Choroid plexus epithelial cell (primary cell): Measurements from ENCODE around the gene PRUNE2.

Experiments used
- DNase-seq: peaks from one replicate; pipeline ENCODE4 v3.0.0-alpha.2; 2010; ENCODE audit warnings: low read depth
- H3K4me3 ChIP-seq: 2 replicates; pipeline ENCODE4 v1.5.1; 2011; ENCODE audit warnings: low read depth, mild to moderate bottlenecking, control low read depth, low read length, moderate library complexity
- TF ChIP-seq, protein P1 (sequence below): conservative IDR thresholded peaks from 2 replicates; pipeline ENCODE4 v1.5.1; 2011; ENCODE audit warnings: low read depth, mild to moderate bottlenecking, control low read depth, inconsistent platforms, low read length, moderate library complexity

The PRUNE2 gene

DNA sequence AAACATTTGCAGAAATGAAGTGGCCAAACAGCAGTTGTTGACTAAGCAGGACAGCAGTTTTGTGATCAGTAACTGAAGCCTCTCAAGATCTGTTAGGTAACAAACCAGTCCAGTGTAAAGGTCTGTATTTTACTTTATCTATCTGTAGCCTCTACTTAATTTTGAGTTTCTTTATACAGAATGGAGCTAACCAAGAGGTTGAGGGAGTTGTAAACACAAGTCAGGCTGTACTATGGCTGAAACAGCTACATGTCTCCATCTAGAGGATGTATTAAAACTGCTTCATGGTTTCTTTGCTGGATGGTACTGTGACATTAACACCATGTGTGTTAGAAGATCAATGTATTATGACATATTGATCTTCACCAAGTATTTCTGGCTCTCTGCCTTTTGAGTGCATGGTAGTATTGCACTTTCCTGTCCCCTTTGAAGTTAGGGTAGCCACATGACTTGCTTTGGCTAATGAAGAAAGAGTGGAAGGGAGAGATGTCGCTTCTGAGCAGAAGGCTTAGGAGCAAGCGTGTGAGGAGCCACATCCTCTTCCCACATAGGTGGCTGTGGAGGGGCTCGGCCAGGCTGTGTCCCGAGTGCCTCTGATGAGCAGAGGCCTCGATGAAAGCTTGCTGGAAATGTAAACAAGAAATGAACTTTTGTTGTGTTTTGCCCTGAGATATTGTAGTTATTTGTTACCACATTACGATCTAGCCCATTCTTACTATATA lies 247.2 kb downstream of the PRUNE2 start:
- no peak overlapping the region for H3K4me3 ChIP-seq
- TF ChIP-seq, protein P1, sequence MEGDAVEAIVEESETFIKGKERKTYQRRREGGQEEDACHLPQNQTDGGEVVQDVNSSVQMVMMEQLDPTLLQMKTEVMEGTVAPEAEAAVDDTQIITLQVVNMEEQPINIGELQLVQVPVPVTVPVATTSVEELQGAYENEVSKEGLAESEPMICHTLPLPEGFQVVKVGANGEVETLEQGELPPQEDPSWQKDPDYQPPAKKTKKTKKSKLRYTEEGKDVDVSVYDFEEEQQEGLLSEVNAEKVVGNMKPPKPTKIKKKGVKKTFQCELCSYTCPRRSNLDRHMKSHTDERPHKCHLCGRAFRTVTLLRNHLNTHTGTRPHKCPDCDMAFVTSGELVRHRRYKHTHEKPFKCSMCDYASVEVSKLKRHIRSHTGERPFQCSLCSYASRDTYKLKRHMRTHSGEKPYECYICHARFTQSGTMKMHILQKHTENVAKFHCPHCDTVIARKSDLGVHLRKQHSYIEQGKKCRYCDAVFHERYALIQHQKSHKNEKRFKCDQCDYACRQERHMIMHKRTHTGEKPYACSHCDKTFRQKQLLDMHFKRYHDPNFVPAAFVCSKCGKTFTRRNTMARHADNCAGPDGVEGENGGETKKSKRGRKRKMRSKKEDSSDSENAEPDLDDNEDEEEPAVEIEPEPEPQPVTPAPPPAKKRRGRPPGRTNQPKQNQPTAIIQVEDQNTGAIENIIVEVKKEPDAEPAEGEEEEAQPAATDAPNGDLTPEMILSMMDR: peak; percentile 71
- DNase-seq: peak; percentile 92

DNA sequence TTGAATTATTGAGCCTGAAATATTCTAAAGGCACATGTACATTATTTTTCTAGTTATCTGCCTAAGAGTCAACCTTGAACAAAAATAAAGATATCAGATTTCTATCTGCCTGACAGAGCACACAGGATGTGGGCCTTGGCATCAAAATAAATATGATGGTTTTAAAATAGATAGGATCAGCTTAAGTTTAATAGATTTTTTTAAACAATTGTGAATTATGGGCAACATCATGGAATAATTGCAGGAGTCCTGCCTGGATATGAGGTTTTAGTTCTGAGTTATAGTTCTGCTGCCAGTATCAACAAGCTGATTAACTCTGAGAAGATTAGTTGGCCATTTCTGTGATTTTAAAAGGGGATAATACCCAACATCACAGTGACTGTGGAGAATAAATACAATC lies 248.6 kb downstream of the PRUNE2 start:
- TF ChIP-seq, protein P1: no peak
- DNase-seq: no peak
- H3K4me3 ChIP-seq: no peak overlapping the region

DNA sequence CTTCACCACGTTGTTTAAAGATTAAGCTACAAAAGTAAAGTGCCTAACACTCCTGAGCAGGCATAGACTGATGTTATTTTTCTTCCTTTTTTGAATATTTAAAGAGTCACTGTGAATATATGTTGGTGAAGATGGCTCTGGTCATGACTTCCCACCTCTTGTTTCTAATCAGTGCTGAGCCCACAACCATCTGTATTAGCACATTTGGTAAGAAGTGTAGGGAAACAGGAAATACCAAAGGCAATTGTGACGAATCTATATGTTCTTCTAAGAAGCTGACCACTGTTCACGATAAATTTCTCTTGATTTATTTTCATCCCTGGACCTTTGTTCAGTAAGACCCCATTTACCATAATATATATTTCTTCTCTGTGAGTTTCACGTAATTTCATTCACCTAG lies 249.9 kb downstream of the PRUNE2 start:
- peak; percentile 49 for DNase-seq
- TF ChIP-seq, protein P1: no peak
- no peak overlapping the region for H3K4me3 ChIP-seq

DNA sequence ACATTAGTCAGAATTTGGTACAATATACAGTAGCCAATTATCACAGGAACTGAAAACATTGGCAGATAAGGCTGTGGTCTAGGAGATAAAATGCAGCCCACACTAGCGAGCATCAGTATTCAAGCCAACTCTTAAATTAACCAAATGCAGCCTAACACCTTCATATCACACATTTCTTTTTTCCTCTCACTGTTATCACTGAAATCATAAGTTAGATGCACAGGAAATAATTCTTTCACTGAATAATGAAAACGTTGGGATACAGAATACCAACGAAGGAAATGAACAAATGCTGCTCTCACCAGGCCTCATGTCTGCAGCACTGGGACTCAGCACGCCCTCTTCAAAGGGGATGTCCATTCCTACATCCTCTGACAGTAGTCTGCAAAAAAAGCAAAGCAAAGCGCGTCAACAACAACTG lies 250.8 kb downstream of the PRUNE2 start:
- DNase-seq: peak; percentile 83
- H3K4me3 ChIP-seq: no peak overlapping the region

DNA sequence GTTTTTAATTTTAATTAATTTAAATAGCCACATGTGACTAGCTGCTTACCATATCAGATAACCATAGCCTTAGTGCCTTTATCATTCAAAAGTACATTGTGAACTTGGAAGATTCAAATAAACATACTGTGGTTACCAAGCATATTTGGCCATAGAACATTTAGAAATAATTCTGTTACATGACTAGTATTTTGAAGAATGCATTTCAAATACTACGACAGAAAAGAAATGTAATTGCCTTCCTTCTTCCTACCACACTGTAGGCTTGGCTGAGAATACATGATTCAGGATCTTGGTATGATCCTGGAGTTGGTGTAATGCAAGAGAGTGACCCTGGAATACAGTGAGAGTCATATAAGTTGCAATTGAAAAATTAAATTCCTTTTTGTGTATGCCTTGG lies 251.3 kb downstream of the PRUNE2 start:
- peak; percentile 97 for DNase-seq
- no peak overlapping the region for H3K4me3 ChIP-seq

More for the DNA sequence above, 250.8 kb downstream of the PRUNE2 start:
- TF ChIP-seq, protein P1: no peak

DNA sequence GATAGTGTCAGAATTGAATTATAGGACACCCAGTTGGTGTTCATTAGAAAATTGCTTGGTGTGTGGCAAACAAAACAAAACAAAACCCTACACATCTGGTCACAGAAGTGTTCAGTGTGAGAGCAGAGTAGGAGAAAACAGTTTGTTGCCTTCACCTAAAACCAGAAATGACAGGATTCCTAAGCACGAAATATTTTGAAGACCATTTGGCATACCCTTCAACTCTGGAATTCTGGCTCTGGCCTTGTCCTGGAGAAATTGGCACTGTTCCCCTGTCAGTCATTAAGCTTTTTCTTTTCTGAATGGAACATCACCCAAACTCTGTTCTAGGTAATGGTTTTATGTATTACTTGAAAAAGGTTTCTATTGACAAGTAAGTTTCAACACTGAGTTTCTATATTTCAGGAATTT lies 251.9 kb downstream of the PRUNE2 start:
- no peak overlapping the region for H3K4me3 ChIP-seq
- peak; percentile 62 for DNase-seq
- TF ChIP-seq, protein P1: no peak

More for the DNA sequence above, 251.3 kb downstream of the PRUNE2 start:
- TF ChIP-seq, protein P1: no peak

DNA sequence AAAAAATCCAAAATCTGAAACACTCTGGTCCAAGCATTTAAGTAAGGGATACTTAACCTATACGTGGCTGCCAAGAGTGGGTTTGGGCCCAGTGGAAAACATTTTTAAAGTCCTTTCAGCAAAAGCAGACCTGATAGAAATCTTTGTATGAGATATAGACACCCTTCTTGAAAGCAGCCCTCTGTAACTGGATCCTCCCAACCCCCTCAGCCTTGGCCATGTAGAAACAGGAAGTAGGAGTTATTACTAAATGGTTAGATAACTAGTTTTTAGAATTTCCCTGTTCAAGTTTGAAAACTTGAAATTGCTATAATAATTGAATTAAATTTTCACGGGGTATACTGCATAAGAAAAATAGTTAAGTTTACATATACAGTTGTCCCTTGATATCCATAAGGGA lies 253.0 kb downstream of the PRUNE2 start:
- DNase-seq: peak; percentile 72
- no peak overlapping the region for H3K4me3 ChIP-seq
- TF ChIP-seq, protein P1: no peak
